HG02763 (cell line): ENCODE data around the gene C19orf44.
"Not testable (repeated sequence)": the region's sequence is repeated elsewhere in the genome, so short reads cannot be mapped to it uniquely, and the experiment has no call there.

Source experiments
- ATAC-seq: cut with Tn5 transposase; IDR thresholded peaks from one replicate; pipeline ENCODE4 v1.9.1; 2021; ENCODE audit warnings: mild to moderate bottlenecking, moderate library complexity; ENCODE audit not compliant: unreplicated experiment

C19orf44 gene

DNA sequence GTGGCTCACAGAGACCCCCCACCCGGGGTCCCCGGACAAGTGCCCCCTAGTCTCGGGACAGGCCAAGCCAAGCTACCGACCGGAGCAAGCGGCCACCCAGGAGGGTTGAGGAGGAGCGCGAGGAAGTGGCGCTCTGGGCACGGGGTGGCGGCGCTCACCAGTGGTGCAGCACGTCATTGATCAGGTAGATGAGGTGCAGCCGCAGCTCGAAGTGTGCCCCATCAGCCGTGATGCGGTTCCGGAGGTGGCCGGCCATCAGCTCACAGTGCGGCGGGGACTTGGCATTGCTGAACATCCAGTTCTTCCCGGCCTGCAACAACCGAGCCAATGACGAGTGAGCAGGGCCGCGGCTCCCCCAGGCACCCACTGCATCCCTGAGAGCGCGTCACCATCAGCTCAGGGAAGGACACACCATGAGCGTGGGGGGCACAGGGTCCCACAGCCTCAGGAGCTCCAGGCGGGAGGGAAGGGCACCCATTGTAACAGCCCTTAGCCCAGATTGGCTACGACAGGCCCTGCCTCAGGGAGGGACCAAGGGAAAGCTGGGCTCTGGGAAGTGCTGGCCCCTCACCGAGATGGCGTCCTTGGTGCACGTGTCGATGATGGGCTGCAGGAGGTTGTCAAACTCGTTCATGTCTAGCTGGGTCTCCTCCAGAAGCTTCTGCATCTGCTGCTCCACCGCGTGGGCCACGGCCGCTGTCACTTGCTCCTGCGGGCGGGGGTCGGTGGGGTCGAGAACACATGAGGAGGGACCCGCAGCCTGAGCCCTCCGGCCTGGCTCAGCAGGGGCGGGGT is 36.4 kb downstream of the C19orf44 start:
- no peak for ATAC-seq

- no peak for ATAC-seq
These were observed 39.2 kb downstream of the C19orf44 start for GRCh38 chr19:16535381-16535780.

DNA sequence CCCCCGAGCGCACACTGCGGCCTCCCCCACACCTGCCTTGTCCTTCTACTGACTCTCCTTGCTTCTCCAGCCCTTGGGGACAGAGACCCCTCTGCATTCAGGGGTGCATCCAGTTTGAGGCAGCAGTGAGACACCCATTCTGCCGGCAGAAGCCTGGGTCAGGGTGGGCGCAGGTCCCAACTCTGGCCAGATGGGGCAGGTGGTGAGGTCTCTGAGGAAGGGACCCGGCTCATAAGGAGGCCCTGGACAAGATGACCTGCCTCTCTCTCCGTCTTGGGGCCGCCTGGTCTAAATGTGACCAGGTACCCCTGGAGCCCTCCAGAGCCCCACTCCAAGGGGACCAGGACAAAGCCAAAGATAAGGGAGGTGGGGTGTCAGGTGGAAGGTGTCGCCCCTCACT is 39.9 kb downstream of the C19orf44 start:
- ATAC-seq = no peak

GRCh38 chr19:16537111-16537510 is 40.9 kb downstream of the C19orf44 start:
- no peak for ATAC-seq

- no peak for ATAC-seq
These were observed 44.8 kb downstream of the C19orf44 start for GRCh38 chr19:16540948-16541347.

- no peak for ATAC-seq
These were observed 45.4 kb downstream of the C19orf44 start for GRCh38 chr19:16541526-16542044.

DNA sequence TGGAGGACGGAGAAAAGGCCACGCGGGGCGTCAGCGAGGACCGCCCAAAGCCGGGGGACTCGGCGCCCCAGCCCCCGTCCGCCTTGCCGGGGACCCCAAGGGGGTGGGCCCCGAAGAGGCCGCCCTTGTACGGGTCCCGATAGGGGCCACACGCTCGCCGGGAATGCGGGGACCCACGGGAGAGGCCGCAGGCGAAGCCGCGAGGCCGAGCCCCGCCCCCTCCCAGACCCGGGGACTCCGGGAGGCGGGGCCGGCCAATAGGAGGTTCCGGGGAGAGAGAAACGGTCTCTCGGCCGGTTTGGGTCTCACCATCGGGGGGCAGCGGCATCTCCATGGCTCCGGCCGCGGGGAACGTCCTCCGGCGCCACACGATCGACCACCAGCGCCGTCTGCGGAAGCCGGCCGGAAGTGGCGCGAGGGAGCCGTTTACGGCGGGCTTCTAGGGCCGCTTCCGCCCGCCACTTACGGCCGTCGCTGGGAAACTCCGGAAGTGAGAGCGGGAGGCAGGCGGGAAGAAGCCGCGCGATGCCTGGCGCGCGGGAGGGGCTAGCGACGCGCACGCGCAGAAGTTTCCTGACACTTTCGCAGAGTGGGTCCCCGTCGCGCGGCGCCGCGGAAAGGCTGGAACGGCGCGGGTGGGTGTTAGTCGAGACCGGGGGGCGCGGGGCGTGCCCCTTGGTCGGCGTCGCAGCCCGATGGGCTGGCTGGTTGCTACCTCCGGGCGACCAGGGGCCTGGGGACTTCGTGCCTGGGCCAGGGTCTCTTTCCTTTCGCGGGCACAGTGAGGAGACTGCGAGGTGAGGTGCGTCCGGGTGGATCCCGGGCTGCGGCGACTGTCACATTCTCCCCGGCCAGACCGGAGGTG is 46.1 kb downstream of the C19orf44 start, which contains the start of gene CHERP:
TSS of gene CHERP (minus strand) at position 393 of the 865 bp plus-strand sequence. CDS start at position 334, 59 bp downstream.
- ATAC-seq = peak; percentile 87

GRCh38 chr19:16542910-16543472 is 46.8 kb downstream of the C19orf44 start:
- ATAC-seq = no peak

DNA sequence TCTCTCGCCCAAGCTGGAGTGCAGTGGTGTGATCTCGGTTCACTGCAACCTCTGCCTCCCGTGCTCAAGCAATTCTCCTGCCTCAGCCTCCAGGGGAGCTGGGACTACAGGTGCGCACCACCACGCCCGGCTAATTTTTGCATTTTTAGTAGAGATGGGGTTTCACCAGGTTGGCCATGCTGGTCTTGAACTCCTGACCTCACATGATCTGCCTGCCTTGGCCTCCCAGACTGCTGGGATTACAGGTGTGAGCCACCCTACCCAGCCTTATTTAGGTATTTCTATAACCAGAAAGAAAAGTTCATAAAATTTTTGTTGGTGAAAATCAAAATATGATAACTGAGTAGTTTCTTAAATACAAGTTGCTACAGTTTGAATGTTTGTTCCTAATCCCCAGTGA is 47.5 kb downstream of the C19orf44 start:
- not testable (repeated sequence) for ATAC-seq

- ATAC-seq = no peak
These were observed 48.5 kb downstream of the C19orf44 start for GRCh38 chr19:16544473-16545231.

GRCh38 chr19:16548956-16549355 is 52.8 kb downstream of the C19orf44 start:
- no peak for ATAC-seq

DNA sequence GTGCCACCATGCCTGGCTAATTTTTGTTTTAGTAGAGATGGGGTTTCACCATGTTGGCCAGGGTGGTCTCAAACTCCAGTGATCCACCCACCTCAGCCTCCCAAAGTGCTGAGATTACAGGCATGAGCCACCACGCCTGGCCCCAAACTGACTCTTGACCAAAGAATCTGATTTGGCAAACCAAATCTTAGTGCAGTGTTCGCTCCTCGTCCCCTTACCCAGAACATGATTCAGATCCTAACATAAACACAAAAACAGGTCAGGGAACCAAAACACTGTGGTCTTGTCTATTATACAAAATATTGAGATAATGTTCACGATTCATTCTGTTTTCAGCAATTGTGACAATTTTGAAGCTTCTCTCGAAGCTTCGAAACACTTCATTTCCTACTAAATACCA is 55.7 kb downstream of the C19orf44 start:
- ATAC-seq = not testable (repeated sequence)

DNA sequence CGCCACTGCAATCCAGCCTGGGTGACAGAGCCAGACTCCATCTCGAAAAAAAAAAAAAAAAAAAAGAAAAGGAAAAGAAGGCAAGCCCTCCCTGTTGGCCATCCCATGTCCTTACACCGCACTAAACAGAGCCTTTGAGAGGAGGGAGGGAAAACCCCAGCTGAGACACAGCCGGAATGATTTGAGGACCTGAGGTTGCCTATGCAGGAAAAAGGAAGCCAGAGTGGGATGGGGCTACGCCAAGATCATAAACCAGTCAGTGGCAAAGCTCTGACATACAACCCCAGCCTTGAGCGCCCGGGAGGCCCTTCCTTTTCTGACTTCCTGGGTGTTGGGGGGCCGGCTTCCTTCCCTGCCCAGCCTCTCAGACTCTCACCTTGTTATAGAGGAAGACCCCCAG is 58.6 kb downstream of the C19orf44 start:
- no peak for ATAC-seq

- ATAC-seq = no peak
These were observed 63.6 kb downstream of the C19orf44 start for GRCh38 chr19:16559780-16560276.

DNA sequence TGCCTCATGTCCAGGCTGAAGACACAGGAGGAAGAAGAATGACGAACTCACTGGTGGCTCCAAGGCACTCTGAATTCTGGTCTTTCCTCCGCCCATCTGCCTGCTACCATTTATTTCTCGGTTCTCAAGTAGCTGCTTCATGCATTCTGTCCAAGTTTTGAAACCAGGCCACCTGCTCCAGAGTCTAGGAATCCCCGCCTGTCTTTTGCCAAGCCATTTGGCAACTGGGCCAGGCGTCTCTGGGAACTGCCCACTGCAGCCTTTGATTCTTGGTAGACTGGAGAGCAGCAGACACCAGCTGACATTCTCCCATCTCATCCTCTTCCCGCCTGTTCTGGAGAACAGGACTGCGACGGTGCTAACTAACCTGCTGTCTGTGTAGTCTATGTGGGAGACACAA is 65.2 kb downstream of the C19orf44 start:
- no peak for ATAC-seq

DNA sequence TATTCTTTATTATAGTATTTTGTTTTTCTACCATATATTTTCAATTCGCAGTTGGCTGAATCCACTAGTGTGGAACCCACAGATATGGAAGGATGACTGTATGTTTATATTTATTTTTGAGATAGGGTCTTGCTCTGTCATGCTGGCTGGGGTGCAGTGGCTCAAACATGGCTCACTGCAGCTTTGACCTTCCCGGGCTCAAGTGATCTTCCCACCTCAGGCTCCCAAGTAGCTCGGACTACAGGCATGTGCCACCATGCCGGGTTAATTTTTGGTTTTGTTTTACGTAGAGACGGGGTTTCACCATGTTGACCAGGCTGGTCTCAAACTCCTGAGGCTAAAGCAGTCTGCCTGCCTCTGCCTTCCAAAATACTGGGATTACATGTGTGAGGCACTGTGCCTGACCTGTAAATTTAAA is 66.4 kb downstream of the C19orf44 start:
- no peak for ATAC-seq

GRCh38 chr19:16564842-16565241 is 68.6 kb downstream of the C19orf44 start:
- no peak for ATAC-seq

DNA sequence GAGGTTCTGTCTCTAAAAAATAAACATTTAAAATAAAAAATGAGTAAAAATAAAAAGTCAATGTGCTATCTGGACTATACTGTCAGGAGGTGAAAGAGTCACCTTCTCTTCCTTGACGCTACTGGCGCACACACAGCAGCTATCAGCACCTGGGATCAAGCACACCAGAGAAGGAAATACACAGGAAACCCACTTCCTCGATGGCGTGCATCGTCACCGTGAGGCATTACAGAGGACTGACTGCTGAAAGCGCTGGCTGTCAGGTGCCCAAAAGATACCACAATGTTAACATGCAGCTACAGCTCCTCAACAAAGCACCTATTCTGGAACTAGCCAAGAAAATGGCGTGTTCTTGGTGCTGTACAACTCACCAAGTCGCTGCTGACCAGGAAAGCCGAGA is 70.0 kb downstream of the C19orf44 start:
- ATAC-seq = no peak

DNA sequence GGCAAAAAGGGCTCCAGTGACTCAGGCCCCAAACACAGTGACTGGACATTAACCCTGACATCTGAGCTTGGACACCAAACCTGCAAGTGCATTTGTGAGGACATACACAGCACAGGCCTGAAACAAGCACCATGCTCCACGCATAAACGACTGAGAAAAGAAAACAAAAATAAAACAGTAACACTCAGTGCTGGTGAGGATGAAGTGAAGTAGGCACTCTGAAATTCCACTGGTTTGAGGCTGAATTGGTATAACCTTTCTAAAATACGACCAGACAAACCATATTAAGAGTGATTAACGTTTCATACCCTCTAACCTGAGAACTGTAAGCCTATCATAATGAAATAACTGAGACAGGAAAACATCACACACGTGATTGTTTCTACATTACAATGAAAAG is 70.5 kb downstream of the C19orf44 start:
- no peak for ATAC-seq

- ATAC-seq = no peak
These were observed 73.6 kb downstream of the C19orf44 start for GRCh38 chr19:16569609-16570320.
